Muscle layer of duodenum (tissue), 2 donors: ENCODE data around the gene DNAH12.

Experiments
- H3K27ac ChIP-seq: one replicate; pipeline ENCODE4 v1.7.0; 2013; ENCODE audit warnings: mild to moderate bottlenecking, low read length
- H3K27me3 ChIP-seq: one replicate; pipeline ENCODE4 v1.7.0; 2013; ENCODE audit warnings: low read depth, mild to moderate bottlenecking, control low read depth, low read length
- H3K36me3 ChIP-seq, 2 donors: one replicate each; pipeline ENCODE4 v1.7.0; 2013; ENCODE audit warnings: low read length in 2 of 2, control low read depth in 1 of 2, mild to moderate bottlenecking in 1 of 2; ENCODE audit not compliant: insufficient read depth in 2 of 2, control insufficient read depth in 1 of 2
- H3K4me1 ChIP-seq, 2 donors: one replicate each; pipeline ENCODE4 v1.7.0; 2013; ENCODE audit warnings: low read length in 2 of 2, mild to moderate bottlenecking in 2 of 2, control low read depth in 1 of 2, moderate library complexity in 1 of 2; ENCODE audit not compliant: insufficient read depth in 2 of 2, control insufficient read depth in 1 of 2
- H3K4me3 ChIP-seq, 2 donors: one replicate each; pipeline ENCODE4 v1.7.0; 2013; ENCODE audit warnings: low read length in 2 of 2, low read depth in 1 of 2, mild to moderate bottlenecking in 1 of 2
- H3K9me3 ChIP-seq, 2 donors: one replicate each; pipeline ENCODE4 v1.7.0; 2013; ENCODE audit warnings: low read length in 2 of 2, control low read depth in 1 of 2, mild to moderate bottlenecking in 1 of 2; ENCODE audit not compliant: control insufficient read depth in 1 of 2
- donor health status: healthy.

Gene DNAH12

DNA sequence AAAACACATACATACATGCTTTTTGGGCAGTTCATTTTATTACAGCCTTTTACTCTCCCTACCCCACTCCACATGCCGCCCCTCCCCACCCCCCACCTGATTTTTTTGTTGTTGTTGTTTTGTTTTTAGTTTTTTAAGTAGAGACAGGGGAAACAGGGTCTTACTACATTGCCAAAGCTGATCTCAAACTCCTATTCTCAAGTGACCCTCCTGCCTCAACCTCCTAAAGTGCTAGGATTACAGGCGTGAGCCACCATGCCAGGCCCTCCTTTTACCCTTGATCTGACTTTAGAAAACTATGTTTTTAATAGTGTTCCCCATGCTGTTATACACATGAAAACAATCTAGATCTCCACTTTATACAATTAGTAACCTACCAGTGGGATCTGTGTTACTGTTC lies 26.7 kb upstream of the DNAH12 start:
- Histone ChIP-seq H3K36me3 (peaks cover 30 to 37% of the 10 kb centered on the region in 2 donors), H3K4me3 (no peak overlapping the region), H3K27me3 (no peaks in the 10 kb centered on the region), H3K27ac (no peak overlapping the region), H3K4me1 (peaks cover 0 to 3% of the 10 kb centered on the region in 2 donors), H3K9me3 (no peaks in the 10 kb centered on the region)

DNA sequence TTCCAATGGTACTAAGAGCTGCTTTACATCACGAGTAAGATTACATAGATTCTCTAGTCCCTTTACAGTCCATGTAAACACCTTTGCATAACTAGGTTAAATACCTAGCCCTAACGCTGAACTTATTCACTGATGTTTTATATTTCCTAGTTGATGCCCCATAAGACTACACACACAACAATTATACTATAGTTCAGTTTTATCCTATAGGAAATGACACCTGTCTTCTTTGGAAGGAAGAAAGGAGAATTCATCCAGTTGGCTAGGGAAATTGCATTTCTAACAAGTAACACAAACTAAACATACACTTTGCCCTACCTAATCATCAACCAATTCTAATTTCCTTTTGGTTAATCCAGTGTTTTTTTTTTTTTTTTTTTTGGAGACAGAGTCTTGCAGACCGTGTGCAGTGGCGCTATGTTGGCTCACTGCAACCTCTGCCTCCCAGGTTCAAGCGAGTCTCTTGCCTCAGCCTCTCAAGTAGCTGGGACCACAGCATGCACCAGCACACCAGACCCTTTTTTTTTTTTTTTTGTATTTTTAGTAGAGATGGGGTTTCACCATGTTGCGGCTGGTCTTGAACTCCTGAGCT lies 25.8 kb upstream of the DNAH12 start:
- H3K27ac ChIP-seq: no peak overlapping the region
- H3K4me1 ChIP-seq: no peaks in the 10 kb centered on the region
- H3K27me3 ChIP-seq: no peaks in the 10 kb centered on the region
- peaks cover 24 to 30% of the 10 kb centered on the region in 2 donors for H3K36me3 ChIP-seq
- no peak overlapping the region for H3K4me3 ChIP-seq
- H3K9me3 ChIP-seq: no peaks in the 10 kb centered on the region

DNA sequence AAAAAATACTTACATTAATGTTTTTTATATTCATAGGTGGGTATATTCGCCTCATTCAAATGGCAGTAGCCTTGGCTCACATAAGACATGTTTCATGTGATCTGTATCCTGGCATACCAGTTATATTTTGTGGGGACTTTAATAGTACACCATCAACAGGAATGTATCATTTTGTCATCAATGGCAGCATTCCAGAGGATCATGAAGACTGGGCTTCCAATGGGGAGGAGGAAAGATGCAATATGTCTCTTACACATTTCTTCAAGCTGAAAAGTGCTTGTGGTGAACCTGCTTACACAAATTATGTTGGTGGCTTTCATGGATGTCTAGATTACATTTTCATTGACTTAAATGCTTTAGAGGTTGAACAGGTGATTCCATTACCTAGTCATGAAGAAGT lies 15.4 kb upstream of the DNAH12 start:
- Histone ChIP-seq H3K36me3 (peaks cover 14 to 22% of the 10 kb centered on the region in 2 donors), H3K4me1 (peaks cover 4 to 30% of the 10 kb centered on the region in 2 donors), H3K9me3 (no peaks in the 10 kb centered on the region), H3K27ac (no peak overlapping the region), H3K4me3 (no peak overlapping the region), H3K27me3 (no peaks in the 10 kb centered on the region)

GRCh38 chr3:57557085-57557537 lies 13.0 kb upstream of the DNAH12 start:
- Histone ChIP-seq H3K27ac (peak overlapping the region; percentile 90), H3K4me3 (peak overlapping the region; percentile 87 to 94), H3K27me3 (no peaks in the 10 kb centered on the region), H3K36me3 (peaks cover 12 to 18% of the 10 kb centered on the region in 2 donors), H3K9me3 (no peaks in the 10 kb centered on the region), H3K4me1 (peaks cover 4 to 30% of the 10 kb centered on the region in 2 donors)

- peak overlapping the region; percentile 87 to 94 for H3K4me3 ChIP-seq
- peaks cover 0 to 30% of the 10 kb centered on the region in 2 donors for H3K4me1 ChIP-seq
- peaks cover 6 to 16% of the 10 kb centered on the region in 2 donors for H3K36me3 ChIP-seq
- no peaks in the 10 kb centered on the region for H3K9me3 ChIP-seq
- H3K27me3 ChIP-seq: no peaks in the 10 kb centered on the region
- peak overlapping the region; percentile 90 for H3K27ac ChIP-seq
These were observed 12.4 kb upstream of the DNAH12 start for GRCh38 chr3:57556459-57557084.

GRCh38 chr3:57555738-57556458 lies 11.8 kb upstream of the DNAH12 start, which contains the start of gene PDE12:
Gene PDE12, plus strand, starts transcription at chr3:57556274. Its CDS starts 106 bp downstream, at chr3:57556380.
- H3K4me1 ChIP-seq: peaks cover 0 to 30% of the 10 kb centered on the region in 2 donors
- peak within 1 kb of the TSS; percentile 90 for H3K27ac ChIP-seq
- H3K27me3 ChIP-seq: no peaks in the 10 kb centered on the region
- peaks cover 4 to 16% of the 10 kb centered on the region in 2 donors for H3K36me3 ChIP-seq
- H3K9me3 ChIP-seq: no peaks in the 10 kb centered on the region
- peak within 1 kb of the TSS; percentile 87 to 94 for H3K4me3 ChIP-seq

GRCh38 chr3:57555306-57555705 lies 11.2 kb upstream of the DNAH12 start:
- Histone ChIP-seq H3K4me3 (peak overlapping the region; percentile 87 to 94), H3K9me3 (no peaks in the 10 kb centered on the region), H3K27ac (peak overlapping the region; percentile 90), H3K4me1 (peaks cover 0 to 30% of the 10 kb centered on the region in 2 donors), H3K27me3 (no peaks in the 10 kb centered on the region), H3K36me3 (peaks cover 4 to 16% of the 10 kb centered on the region in 2 donors)

DNA sequence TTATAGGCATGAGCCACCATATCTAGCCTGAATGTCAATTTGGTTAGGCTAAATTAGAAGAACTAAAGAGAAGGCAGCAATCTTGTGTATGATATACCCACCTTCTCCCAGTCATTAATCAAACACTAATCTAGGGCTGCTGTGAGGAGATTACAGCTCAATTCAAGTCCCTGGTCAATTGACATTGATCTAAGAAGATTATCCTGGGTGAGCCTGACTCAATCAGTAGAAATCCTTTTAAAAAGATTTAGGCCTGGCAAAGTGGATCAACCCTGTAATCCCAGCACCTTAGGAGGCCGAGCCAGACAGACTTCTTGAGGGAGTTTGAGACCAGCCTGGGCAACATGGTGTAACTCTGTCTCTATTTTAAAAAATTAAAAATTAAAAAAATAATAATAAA lies 2.5 kb upstream of the DNAH12 start:
- Histone ChIP-seq H3K27ac (no peak overlapping the region), H3K36me3 (no peaks in the 10 kb centered on the region), H3K9me3 (no peaks in the 10 kb centered on the region), H3K27me3 (no peaks in the 10 kb centered on the region), H3K4me3 (no peak overlapping the region), H3K4me1 (peaks cover 0 to 7% of the 10 kb centered on the region in 2 donors)

DNA sequence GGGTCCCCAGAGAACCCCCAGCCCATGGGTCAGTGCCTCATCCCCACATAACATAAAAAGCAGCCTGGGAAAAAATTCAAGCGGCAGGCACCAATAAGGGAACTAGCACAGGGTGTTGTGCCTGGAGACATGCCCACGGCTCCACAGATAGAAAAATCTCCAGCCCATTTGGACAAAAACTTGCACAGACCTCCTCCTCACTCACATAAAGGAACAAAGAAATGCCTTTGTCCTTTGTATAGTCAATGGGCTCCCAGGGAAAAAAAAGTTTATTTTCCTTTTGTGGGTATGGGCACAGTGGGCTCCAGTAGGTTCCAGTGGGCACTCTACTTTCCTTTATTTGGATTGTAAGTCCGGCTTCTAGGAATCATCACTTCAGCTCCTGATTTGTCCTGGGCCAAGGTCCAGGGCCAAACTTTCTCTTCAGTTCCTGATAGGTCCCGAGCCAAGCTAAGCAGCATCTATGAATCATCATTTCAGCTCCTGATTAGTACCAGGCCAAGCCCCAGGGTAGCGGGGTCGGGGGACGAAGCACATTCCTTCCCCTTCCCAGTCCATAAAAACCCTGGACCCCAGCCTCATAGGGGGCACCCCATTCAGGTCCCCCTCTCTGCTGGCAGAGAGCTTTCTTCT lies 1.6 kb upstream of the DNAH12 start:
- H3K9me3 ChIP-seq: no peaks in the 10 kb centered on the region
- peaks cover 0 to 7% of the 10 kb centered on the region in 2 donors for H3K4me1 ChIP-seq
- no peak overlapping the region for H3K4me3 ChIP-seq
- H3K36me3 ChIP-seq: no peaks in the 10 kb centered on the region
- no peak overlapping the region for H3K27ac ChIP-seq
- H3K27me3 ChIP-seq: no peaks in the 10 kb centered on the region

GRCh38 chr3:57538465-57538864 lies 5.7 kb downstream of the DNAH12 start:
- Histone ChIP-seq H3K36me3 (no peaks in the 10 kb centered on the region), H3K27me3 (no peaks in the 10 kb centered on the region), H3K27ac (no peak overlapping the region)

GRCh38 chr3:57530071-57530608 lies 14.0 kb downstream of the DNAH12 start:
- H3K9me3 ChIP-seq: peaks cover 0 to under 1% of the 10 kb centered on the region in 2 donors

More at GRCh38 chr3:57538465-57538864, 5.7 kb downstream of the DNAH12 start:
- H3K4me1 ChIP-seq: no peaks in the 10 kb centered on the region
- H3K9me3 ChIP-seq: peaks cover 0 to 2% of the 10 kb centered on the region in 2 donors
- no peak overlapping the region for H3K4me3 ChIP-seq

More at GRCh38 chr3:57530071-57530608, 14.0 kb downstream of the DNAH12 start:
- H3K27ac ChIP-seq: no peak overlapping the region
- no peaks in the 10 kb centered on the region for H3K36me3 ChIP-seq
- no peaks in the 10 kb centered on the region for H3K27me3 ChIP-seq
- no peaks in the 10 kb centered on the region for H3K4me1 ChIP-seq
- no peak overlapping the region for H3K4me3 ChIP-seq
